H54 (cell line): ENCODE data around the gene CTAGE1.
"Not testable (repeated sequence)": the region's sequence is repeated elsewhere in the genome, so short reads cannot be mapped to it uniquely, and the experiment has no call there.

Experiments used
- DNase-seq: peaks from one replicate; pipeline ENCODE4 v3.0.0; 2011; ENCODE audit warnings: low spot score, mixed read lengths; ENCODE audit not compliant: insufficient read length
- FAIRE-seq: peaks from 3 replicates; lab custom pipeline; 2011; peaks lifted over from hg19 to GRCh38; lab: Jason Lieb, UNC
- POLR2A ChIP-seq: IDR thresholded peaks from 2 replicates; pipeline ENCODE4 v1.6.1; 2011; ENCODE audit warnings: low read depth, mild to moderate bottlenecking, low read length

The CTAGE1 gene

GRCh38 chr18:22423878-22424564, 6.3 kb upstream of the CTAGE1 start:
- DNase-seq (no peak), FAIRE-seq (no peak)
- TF ChIP-seq POLR2A, result no peak

GRCh38 chr18:22422909-22423548, 5.3 kb upstream of the CTAGE1 start:
- FAIRE-seq (no peak), DNase-seq (no peak)
- TF ChIP-seq POLR2A, result no peak

GRCh38 chr18:22420652-22421051, 2.9 kb upstream of the CTAGE1 start:
- no peak for TF ChIP-seq POLR2A
- FAIRE-seq (no peak), DNase-seq (no peak)

GRCh38 chr18:22412176-22412911, 5.4 kb downstream of the CTAGE1 start:
- FAIRE-seq, result no peak
- no peak for TF ChIP-seq POLR2A
- DNase-seq, result no peak

- DNase-seq, result no peak
- no peak for FAIRE-seq
- no peak for TF ChIP-seq POLR2A
These were observed 6.3 kb downstream of the CTAGE1 start for GRCh38 chr18:22411446-22411845.

GRCh38 chr18:22410126-22410525, 7.6 kb downstream of the CTAGE1 start:
- DNase-seq (no peak), FAIRE-seq (no peak)
- no peak for TF ChIP-seq POLR2A

GRCh38 chr18:22409445-22409844, 8.3 kb downstream of the CTAGE1 start:
- TF ChIP-seq POLR2A, result no peak
- FAIRE-seq (no peak), DNase-seq (no peak)

- no peak for DNase-seq
- FAIRE-seq, result no peak
- TF ChIP-seq POLR2A, result no peak
These were observed 9.7 kb downstream of the CTAGE1 start for GRCh38 chr18:22408059-22408458.

- no peak for TF ChIP-seq POLR2A
- FAIRE-seq, result no peak
- DNase-seq, result no peak
These were observed 12.6 kb downstream of the CTAGE1 start for GRCh38 chr18:22405142-22405541.

- TF ChIP-seq POLR2A, result no peak
- no peak for FAIRE-seq
These were observed 13.8 kb downstream of the CTAGE1 start for GRCh38 chr18:22403950-22404349.

GRCh38 chr18:22399949-22400348, 17.8 kb downstream of the CTAGE1 start:
- no peak for TF ChIP-seq POLR2A
- DNase-seq, result no peak
- FAIRE-seq, result no peak

More at GRCh38 chr18:22403950-22404349, 13.8 kb downstream of the CTAGE1 start:
- DNase-seq, result no peak

GRCh38 chr18:22398464-22398863, 19.3 kb downstream of the CTAGE1 start:
- no peak for TF ChIP-seq POLR2A
- DNase-seq (no peak), FAIRE-seq (no peak)

GRCh38 chr18:22394428-22394827, 23.3 kb downstream of the CTAGE1 start:
- FAIRE-seq, result no peak
- DNase-seq, result no peak

GRCh38 chr18:22393164-22393563, 24.6 kb downstream of the CTAGE1 start:
- not testable (repeated sequence) for FAIRE-seq, DNase-seq

More at GRCh38 chr18:22394428-22394827, 23.3 kb downstream of the CTAGE1 start:
- no peak for TF ChIP-seq POLR2A
